Lower leg skin (tissue), 3 donors: ENCODE results near the gene CCNDBP1.

ENCODE experiments used
- POLR2A ChIP-seq, 2 donors: fragments of 450-650 bp; IDR thresholded peaks; one replicate each; pipeline ENCODE4 v1.6.1; 2016 to 2017; ENCODE audit warnings: antibody characterized with exemption in 2 of 2, mild to moderate bottlenecking in 1 of 2, moderate library complexity in 1 of 2
- TF ChIP-seq, protein P1 (sequence below), 3 donors: fragments of 450-650 bp; IDR thresholded peaks; one replicate each; pipeline ENCODE4 v1.5.1; 2016; ENCODE audit warnings: antibody characterized with exemption in 3 of 3, mild to moderate bottlenecking in 3 of 3, moderate library complexity in 2 of 3

DNA sequence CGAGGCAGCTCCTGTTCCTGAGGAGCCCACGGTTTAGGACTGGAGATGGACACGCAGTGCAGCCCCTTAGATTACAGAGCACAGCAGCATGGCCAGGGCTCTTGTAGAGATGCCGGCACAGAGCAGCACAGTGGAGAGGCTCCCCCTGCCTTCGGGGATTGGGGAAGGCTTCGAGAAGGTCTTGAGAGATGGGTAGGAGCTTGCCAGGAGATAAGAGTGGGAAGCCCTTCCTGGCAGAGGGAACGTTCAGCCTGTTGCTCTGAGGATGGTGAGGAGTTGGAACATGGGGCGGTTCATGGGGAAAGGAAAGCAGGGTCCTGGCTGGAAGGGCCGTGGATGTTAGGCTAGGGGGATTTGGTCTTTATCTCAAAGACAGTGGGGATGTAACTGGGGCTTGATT, 25.6 kb downstream of the CCNDBP1 start:
- TF ChIP-seq, protein P1, sequence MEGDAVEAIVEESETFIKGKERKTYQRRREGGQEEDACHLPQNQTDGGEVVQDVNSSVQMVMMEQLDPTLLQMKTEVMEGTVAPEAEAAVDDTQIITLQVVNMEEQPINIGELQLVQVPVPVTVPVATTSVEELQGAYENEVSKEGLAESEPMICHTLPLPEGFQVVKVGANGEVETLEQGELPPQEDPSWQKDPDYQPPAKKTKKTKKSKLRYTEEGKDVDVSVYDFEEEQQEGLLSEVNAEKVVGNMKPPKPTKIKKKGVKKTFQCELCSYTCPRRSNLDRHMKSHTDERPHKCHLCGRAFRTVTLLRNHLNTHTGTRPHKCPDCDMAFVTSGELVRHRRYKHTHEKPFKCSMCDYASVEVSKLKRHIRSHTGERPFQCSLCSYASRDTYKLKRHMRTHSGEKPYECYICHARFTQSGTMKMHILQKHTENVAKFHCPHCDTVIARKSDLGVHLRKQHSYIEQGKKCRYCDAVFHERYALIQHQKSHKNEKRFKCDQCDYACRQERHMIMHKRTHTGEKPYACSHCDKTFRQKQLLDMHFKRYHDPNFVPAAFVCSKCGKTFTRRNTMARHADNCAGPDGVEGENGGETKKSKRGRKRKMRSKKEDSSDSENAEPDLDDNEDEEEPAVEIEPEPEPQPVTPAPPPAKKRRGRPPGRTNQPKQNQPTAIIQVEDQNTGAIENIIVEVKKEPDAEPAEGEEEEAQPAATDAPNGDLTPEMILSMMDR (IDR thresholded peaks at IDR 0.05): no peak
- TF ChIP-seq POLR2A (IDR thresholded peaks at IDR 0.05): no peak
